Mesenchymal stem cell (in vitro differentiated cells and primary cell): ENCODE measurements around the gene TMPRSS5.

Experiments used
- DNase-seq: peaks from one replicate; pipeline ENCODE4 v3.0.0-alpha.2; 2013
- H2AFZ ChIP-seq: one replicate; pipeline ENCODE4 v1.6.1; 2013; ENCODE audit warnings: low read depth, mild to moderate bottlenecking, control low read depth, inconsistent platforms, low read length, moderate library complexity
- H2AK5ac ChIP-seq: 2 replicates; pipeline ENCODE4 v1.6.1; 2013; ENCODE audit warnings: low read length, moderate library complexity, mild to moderate bottlenecking, inconsistent platforms; ENCODE audit not compliant: severe bottlenecking
- H2BK120ac ChIP-seq: one replicate; pipeline ENCODE4 v1.6.1; 2013; ENCODE audit warnings: low read depth, mild to moderate bottlenecking, inconsistent platforms, low read length, moderate library complexity
- H2BK12ac ChIP-seq, 2 experiments: one replicate each; pipeline ENCODE4 v1.6.1; 2013; ENCODE audit warnings: inconsistent platforms in 2 of 2, low read length in 2 of 2, mild to moderate bottlenecking in 2 of 2, moderate library complexity in 2 of 2, control low read depth in 1 of 2
- H2BK15ac ChIP-seq: one replicate; pipeline ENCODE4 v1.6.1; 2013; ENCODE audit warnings: mild to moderate bottlenecking, low read depth, inconsistent platforms; ENCODE audit not compliant: poor library complexity, severe bottlenecking
- H2BK5ac ChIP-seq: 2 replicates; pipeline ENCODE4 v1.6.1; 2013; ENCODE audit warnings: low read depth, mild to moderate bottlenecking, low read length, control low read depth, inconsistent platforms; ENCODE audit not compliant: poor library complexity, severe bottlenecking
- H3K14ac ChIP-seq, 2 experiments: one replicate each; pipeline ENCODE4 v1.6.1; 2013; ENCODE audit warnings: inconsistent platforms in 2 of 2, low read length in 2 of 2, control low read depth in 1 of 2, mild to moderate bottlenecking in 1 of 2, moderate library complexity in 1 of 2
- H3K18ac ChIP-seq, 2 experiments: one replicate each; pipeline ENCODE4 v1.6.1; 2013; ENCODE audit warnings: inconsistent platforms in 2 of 2, low read length in 2 of 2, control low read depth in 1 of 2, low read depth in 1 of 2, mild to moderate bottlenecking in 1 of 2
- H3K23ac ChIP-seq, 2 experiments: one replicate each; pipeline ENCODE4 v1.6.1; 2013; ENCODE audit warnings: inconsistent platforms in 2 of 2, low read length in 2 of 2, mild to moderate bottlenecking in 2 of 2, moderate library complexity in 2 of 2, control low read depth in 1 of 2
- H3K27ac ChIP-seq: 2 replicates; pipeline ENCODE4 v1.5.1; 2013; ENCODE audit warnings: mild to moderate bottlenecking, moderate library complexity, low read length, control low read depth, inconsistent platforms; ENCODE audit not compliant: poor library complexity, severe bottlenecking
- H3K27me3 ChIP-seq, 2 experiments: 2 replicates each; pipeline versions ENCODE4 v1.6.1 to v1.7.0; 2013; ENCODE audit warnings: low read length in 2 of 2, mild to moderate bottlenecking in 2 of 2, moderate library complexity in 2 of 2, control low read depth in 1 of 2, inconsistent platforms in 1 of 2; ENCODE audit not compliant: control insufficient read depth in 1 of 2, insufficient read depth in 1 of 2
- H3K36me3 ChIP-seq, 2 experiments: 2 replicates each; pipeline versions ENCODE4 v1.6.1 to v1.7.0; 2013; ENCODE audit warnings: low read length in 2 of 2, control low read depth in 1 of 2, inconsistent platforms in 1 of 2, low read depth in 1 of 2, mild to moderate bottlenecking in 1 of 2; ENCODE audit not compliant: insufficient read depth in 2 of 2, control insufficient read depth in 1 of 2
- H3K4ac ChIP-seq, 2 experiments: one replicate each; pipeline ENCODE4 v1.6.1; 2013; ENCODE audit warnings: inconsistent platforms in 2 of 2, low read length in 2 of 2, mild to moderate bottlenecking in 2 of 2, moderate library complexity in 2 of 2, control low read depth in 1 of 2, low read depth in 1 of 2
- H3K4me1 ChIP-seq: 2 replicates; pipeline ENCODE4 v1.6.1; 2013; ENCODE audit warnings: low read depth, low read length, control low read depth; ENCODE audit not compliant: control insufficient read depth, insufficient read depth
- H3K4me2 ChIP-seq: 2 replicates; pipeline ENCODE4 v1.6.1; 2013; ENCODE audit warnings: low read length, mild to moderate bottlenecking, inconsistent platforms; ENCODE audit not compliant: poor library complexity, severe bottlenecking
- H3K4me3 ChIP-seq, 2 experiments: 2 replicates each; pipeline versions ENCODE4 v1.5.1 to v1.7.0; 2013; ENCODE audit warnings: low read length in 2 of 2, mild to moderate bottlenecking in 2 of 2, control low read depth in 1 of 2, low read depth in 1 of 2; ENCODE audit not compliant: insufficient read depth in 1 of 2
- H3K79me1 ChIP-seq: replicated peaks from 2 replicates; pipeline ENCODE4 v1.6.1; 2013; ENCODE audit warnings: mild to moderate bottlenecking, control low read depth, low read length, inconsistent platforms; ENCODE audit not compliant: poor library complexity, severe bottlenecking
- H3K9ac ChIP-seq: 2 replicates; pipeline ENCODE4 v1.7.0; 2013; ENCODE audit warnings: mild to moderate bottlenecking, low read length, moderate library complexity
- H3K9me3 ChIP-seq: 2 replicates; pipeline ENCODE4 v1.7.0; 2013; ENCODE audit warnings: mild to moderate bottlenecking, low read length; ENCODE audit not compliant: control insufficient read depth
- H4K8ac ChIP-seq: one replicate; pipeline ENCODE4 v1.6.1; 2013; ENCODE audit warnings: inconsistent platforms, mild to moderate bottlenecking, low read length, moderate library complexity
- H4K91ac ChIP-seq: one replicate; pipeline ENCODE4 v1.6.1; 2013; ENCODE audit warnings: mild to moderate bottlenecking, low read length, inconsistent platforms
- WGBS: methylation state at CpG from one replicate; pipeline ENCODE4 v1.1.7; 2013; ENCODE audit warnings: mixed read lengths; 5-methylcytosine and 5-hydroxymethylcytosine counted together

The TMPRSS5 gene

GRCh38 chr11:113681711-113682413 is 24.2 kb downstream of the TMPRSS5 start:
- H3K79me1 ChIP-seq: no peaks in the 10 kb centered on the region
- H2BK12ac ChIP-seq: no peak overlapping the region
- H3K27me3 ChIP-seq: peaks cover 72 to 85% of the 10 kb centered on the region in 2 experiments
- no peak overlapping the region for H3K4ac ChIP-seq
- H3K4me2 ChIP-seq: no peak overlapping the region
- H3K4me1 ChIP-seq: peaks cover 8% of the 10 kb centered on the region
- no peak overlapping the region for H3K27ac ChIP-seq
- no peak overlapping the region for H2BK120ac ChIP-seq
- no peak overlapping the region for H3K9ac ChIP-seq
- no peak overlapping the region for H4K8ac ChIP-seq
- no peaks in the 10 kb centered on the region for H3K36me3 ChIP-seq
- no peak overlapping the region for H4K91ac ChIP-seq
- no peak overlapping the region for H3K4me3 ChIP-seq
- H3K18ac ChIP-seq: no peak overlapping the region
- WGBS: 90% methylated on average over 10 of the region's 10 CpGs
- H3K23ac ChIP-seq: no peak overlapping the region
- no peak overlapping the region for H2AFZ ChIP-seq
- no peak overlapping the region for H3K14ac ChIP-seq
- H3K9me3 ChIP-seq: no peaks in the 10 kb centered on the region
- H2BK5ac ChIP-seq: no peak overlapping the region
- H2AK5ac ChIP-seq: no peak overlapping the region
- no peak for DNase-seq
- no peak overlapping the region for H2BK15ac ChIP-seq

- H3K27me3 ChIP-seq: peaks cover 77 to 91% of the 10 kb centered on the region in 2 experiments
- H2BK15ac ChIP-seq: no peak overlapping the region
- H2BK12ac ChIP-seq: no peak overlapping the region
- no peak overlapping the region for H3K14ac ChIP-seq
- H3K18ac ChIP-seq: no peak overlapping the region
- no peak overlapping the region for H2AK5ac ChIP-seq
- no peak overlapping the region for H3K4ac ChIP-seq
- H4K8ac ChIP-seq: no peak overlapping the region
- H2AFZ ChIP-seq: no peak overlapping the region
- no peak overlapping the region for H2BK120ac ChIP-seq
- H2BK5ac ChIP-seq: no peak overlapping the region
- 74% methylated on average over 6 of the region's 6 CpGs for WGBS
- H4K91ac ChIP-seq: no peak overlapping the region
- peaks cover 8% of the 10 kb centered on the region for H3K4me1 ChIP-seq
- no peak for DNase-seq
- H3K36me3 ChIP-seq: no peaks in the 10 kb centered on the region
- H3K79me1 ChIP-seq: no peaks in the 10 kb centered on the region
- H3K4me3 ChIP-seq: no peak overlapping the region
- no peak overlapping the region for H3K4me2 ChIP-seq
- H3K9ac ChIP-seq: no peak overlapping the region
- no peak overlapping the region for H3K27ac ChIP-seq
- no peaks in the 10 kb centered on the region for H3K9me3 ChIP-seq
- no peak overlapping the region for H3K23ac ChIP-seq
These were observed 24.8 kb downstream of the TMPRSS5 start for GRCh38 chr11:113681282-113681681.

- H3K4me2 ChIP-seq: no peak overlapping the region
- no peak overlapping the region for H3K4me3 ChIP-seq
- peaks cover 23% of the 10 kb centered on the region for H3K4me1 ChIP-seq
- DNase-seq: no peak
- H3K14ac ChIP-seq: no peak overlapping the region
- H2AFZ ChIP-seq: no peak overlapping the region
- H3K9me3 ChIP-seq: no peaks in the 10 kb centered on the region
- no peak overlapping the region for H4K8ac ChIP-seq
- no peak overlapping the region for H3K23ac ChIP-seq
- H4K91ac ChIP-seq: no peak overlapping the region
- H3K36me3 ChIP-seq: no peaks in the 10 kb centered on the region
- no peak overlapping the region for H3K4ac ChIP-seq
- no peak overlapping the region for H3K18ac ChIP-seq
- H2BK120ac ChIP-seq: no peak overlapping the region
- 88% methylated on average over 5 of the region's 5 CpGs for WGBS
- no peak overlapping the region for H3K27ac ChIP-seq
- no peaks in the 10 kb centered on the region for H3K79me1 ChIP-seq
- no peak overlapping the region for H2BK15ac ChIP-seq
- no peak overlapping the region for H2BK12ac ChIP-seq
- no peak overlapping the region for H2AK5ac ChIP-seq
- peaks cover 49 to 73% of the 10 kb centered on the region in 2 experiments for H3K27me3 ChIP-seq
- H2BK5ac ChIP-seq: no peak overlapping the region
- H3K9ac ChIP-seq: no peak overlapping the region
These were observed 28.4 kb downstream of the TMPRSS5 start for GRCh38 chr11:113677685-113678084.

DNA sequence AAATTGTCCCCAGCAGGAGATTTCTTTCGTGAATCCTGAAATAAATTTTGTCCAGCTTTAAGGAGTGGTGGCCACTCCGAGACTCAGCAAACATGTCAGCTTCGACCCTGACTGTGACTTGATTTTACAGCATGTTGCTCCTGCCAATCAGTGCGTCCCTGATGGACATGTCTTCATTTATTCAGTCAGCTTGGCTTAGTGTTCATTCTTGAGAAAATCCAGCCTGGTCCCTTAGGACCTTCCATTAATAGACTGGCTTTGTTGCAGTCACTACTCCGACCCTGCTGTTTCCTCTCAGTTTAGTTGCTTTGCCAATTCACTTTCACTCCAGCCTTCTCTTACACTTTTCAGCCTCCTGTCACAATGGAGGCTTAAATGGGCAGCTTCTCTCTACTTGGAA is 30.5 kb downstream of the TMPRSS5 start:
- Histone ChIP-seq H4K8ac (no peak overlapping the region), H4K91ac (no peak overlapping the region), H3K4me3 (no peak overlapping the region), H3K4ac (no peak overlapping the region), H2BK120ac (no peak overlapping the region), H3K9me3 (no peaks in the 10 kb centered on the region), H2BK15ac (no peak overlapping the region), H2BK5ac (no peak overlapping the region), H3K27me3 (peaks cover 36 to 62% of the 10 kb centered on the region in 2 experiments), H2AK5ac (no peak overlapping the region), H3K4me2 (no peak overlapping the region), H3K9ac (no peak overlapping the region), H2AFZ (no peak overlapping the region), H3K14ac (no peak overlapping the region), H3K23ac (no peak overlapping the region), H3K79me1 (no peaks in the 10 kb centered on the region), H3K4me1 (peaks cover 15% of the 10 kb centered on the region), H3K18ac (no peak overlapping the region), H2BK12ac (no peak overlapping the region), H3K27ac (no peak overlapping the region), H3K36me3 (no peaks in the 10 kb centered on the region)
- no peak for DNase-seq
- 82% methylated on average over 5 of the region's 5 CpGs for WGBS
